PC-3 (cell line): ENCODE data around the gene CYTH1. TPM values are rescaled to one million over a fixed set of nuclear protein-coding genes. Genes with fewer than 3 reads are reported as not detected.

Source experiments
- ATAC-seq: fragments of 200-7000 bp; cut with Tn5 transposase; 2 replicates; pipeline ENCODE4 v1.9.1; 2020; ENCODE audit warnings: mild to moderate bottlenecking, moderate library complexity
- BruUV-seq: library from RNA; stranded (reverse); fragments of 400-500 nt; replicated peaks from 2 replicates; lab custom pipeline; 2021; lab: Mats Ljungman, UMichigan
- CTCF ChIA-PET: fragments of 300-600 bp; sonication (Branson Sonifier 250); formaldehyde crosslinking; loops from one replicate; lab custom pipeline; 2022; ENCODE audit warnings: antibody characterized with exemption; lab: Charles Lee
- POLR2A ChIA-PET: fragments of 300-600 bp; sonication (Branson Sonifier 250); formaldehyde crosslinking; loops from one replicate; lab custom pipeline; 2022; ENCODE audit warnings: antibody characterized with exemption; ENCODE audit not compliant: unreplicated experiment; lab: Charles Lee
- DNase-seq: peaks from one replicate; pipeline ENCODE4 v3.0.0-alpha.2; 2015
- H2AFZ ChIP-seq: fragments of 300-600 bp; sonication (generic); 2 replicates; pipeline ENCODE4 v1.6.0; 2016; ENCODE audit warnings: antibody characterized with exemption, low read length
- H3F3A ChIP-seq: fragments of 300-600 bp; sonication (generic); one replicate; pipeline ENCODE4 v1.6.0; 2017; ENCODE audit warnings: antibody characterized with exemption, low read length, control low read depth, mild to moderate bottlenecking; ENCODE audit not compliant: unreplicated experiment
- H3K27ac ChIP-seq: fragments of 300-600 bp; sonication (generic); 2 replicates; pipeline ENCODE4 v1.5.1; 2016; ENCODE audit warnings: mild to moderate bottlenecking, low read length
- H3K27me3 ChIP-seq: fragments of 300-600 bp; sonication (generic); 2 replicates; pipeline ENCODE4 v1.6.1; 2016; ENCODE audit warnings: low read length, mixed read lengths
- H3K36me3 ChIP-seq: fragments of 300-600 bp; sonication (generic); 2 replicates; pipeline ENCODE4 v1.6.1; 2016; ENCODE audit warnings: low read depth, mixed run types, low read length, mixed read lengths
- H3K4me1 ChIP-seq: fragments of 300-600 bp; sonication (generic); 2 replicates; pipeline ENCODE4 v1.5.1; 2016; ENCODE audit warnings: low read length; ENCODE audit not compliant: insufficient read depth
- H3K4me2 ChIP-seq: fragments of 300-600 bp; sonication (generic); 2 replicates; pipeline ENCODE4 v1.6.0; 2016; ENCODE audit warnings: low read length
- H3K4me3 ChIP-seq: fragments of 300-600 bp; sonication (generic); 2 replicates; pipeline ENCODE4 v1.5.1; 2016; ENCODE audit warnings: mild to moderate bottlenecking, low read length, mixed read lengths
- H3K79me2 ChIP-seq: fragments of 300-600 bp; sonication (generic); 2 replicates; pipeline ENCODE4 v1.6.1; 2017; ENCODE audit warnings: low read length, mixed read lengths
- H3K9ac ChIP-seq: fragments of 300-600 bp; sonication (generic); 2 replicates; pipeline ENCODE4 v1.6.0; 2016; ENCODE audit warnings: mild to moderate bottlenecking, low read length
- H3K9me2 ChIP-seq: fragments of 300-600 bp; sonication (generic); replicated peaks from 2 replicates; pipeline ENCODE4 v1.6.1; 2016; ENCODE audit warnings: mixed run types, low read length, mixed read lengths
- H3K9me3 ChIP-seq: fragments of 300-600 bp; sonication (generic); 2 replicates; pipeline ENCODE4 v1.6.1; 2016; ENCODE audit warnings: low read length, mixed read lengths
- H4K20me1 ChIP-seq: fragments of 300-600 bp; sonication (generic); 2 replicates; pipeline ENCODE4 v1.6.1; 2016; ENCODE audit warnings: low read length, mixed read lengths
- EZH2 ChIP-seq: fragments of 300-600 bp; sonication (generic); IDR thresholded peaks from one replicate; pipeline ENCODE4 v1.6.1; 2017; ENCODE audit warnings: antibody characterized with exemption, mild to moderate bottlenecking, low read length; ENCODE audit not compliant: unreplicated experiment
- EZH2phosphoT487 ChIP-seq: fragments of 300-600 bp; sonication (generic); IDR thresholded peaks from 2 replicates; pipeline ENCODE4 v1.6.1; 2018; ENCODE audit warnings: mild to moderate bottlenecking, antibody characterized with exemption, low read length, borderline replicate concordance
- intact Hi-C: fragments of 100-400 bp; cut with micrococcal nuclease; formaldehyde crosslinking; loops from 2 replicates; pipeline ENCODE4 v1.9.0; 2023
- total RNA-seq: library from RNA; depleted of rRNA; stranded (reverse); fragments of >200 nt; gene quantifications from 2 replicates; pipeline ENCODE4 v1.2.3, GENCODE V29; 2014
- TF ChIP-seq, protein P1 (sequence below): fragments of 300-600 bp; sonication (generic); conservative IDR thresholded peaks from 2 replicates; pipeline ENCODE4 v1.5.1; 2017; ENCODE audit warnings: antibody characterized with exemption, low read depth, mild to moderate bottlenecking, low read length

CYTH1 gene
- total RNA-seq, 1 experiment from 2014 or later = 29.7 TPM

DNA sequence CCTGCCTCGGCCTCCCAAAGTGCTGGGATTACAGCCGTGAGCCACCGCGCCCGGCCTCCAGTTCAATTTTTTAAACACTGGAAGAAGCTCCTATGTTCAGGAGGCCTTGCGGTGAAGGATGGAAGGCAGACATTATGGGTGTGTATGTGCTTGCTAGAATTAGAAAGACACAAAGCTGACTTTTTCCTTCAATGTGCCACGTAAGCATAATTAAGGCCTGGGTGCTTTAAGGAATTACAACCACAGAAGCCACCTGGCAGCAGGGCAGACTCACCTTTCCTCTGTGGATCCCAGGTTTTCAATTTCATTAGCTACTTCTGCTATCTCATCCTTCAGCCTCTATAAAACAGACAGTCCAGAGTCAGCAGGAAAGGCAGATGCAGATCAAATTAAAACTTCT, 74.2 kb downstream of the CYTH1 start:
- Histone ChIP-seq H3K27ac (0 out of 2 replicates have a peak overlapping the region, but pooled peaks have one; percentile 1), H4K20me1 (no peaks in the 10 kb centered on the region), H3K27me3 (no peaks in the 10 kb centered on the region), H3K4me2 (no peak overlapping the region), H3K79me2 (0 out of 2 replicates have a peak, but pooled peaks cover 5% of the 10 kb centered on the region), H3K9ac (no peak overlapping the region), H2AFZ (no peak overlapping the region), H3K36me3 (peaks cover 5% of the 10 kb centered on the region; the same call in 1 of the 2 replicates), H3K4me3 (no peak overlapping the region), H3K4me1 (peaks cover 32% of the 10 kb centered on the region), H3K9me2 (no peaks in the 10 kb centered on the region), H3K9me3 (no peaks in the 10 kb centered on the region), H3F3A (peaks cover 8% of the 10 kb centered on the region)
- intact Hi-C loops = loop anchor here (1.0 to 5.0 kb wide), 4 partner anchors 37 to 211 kb away; no protein-coding TSS in a partner anchor
- no peak for DNase-seq
- TF ChIP-seq, protein P1, sequence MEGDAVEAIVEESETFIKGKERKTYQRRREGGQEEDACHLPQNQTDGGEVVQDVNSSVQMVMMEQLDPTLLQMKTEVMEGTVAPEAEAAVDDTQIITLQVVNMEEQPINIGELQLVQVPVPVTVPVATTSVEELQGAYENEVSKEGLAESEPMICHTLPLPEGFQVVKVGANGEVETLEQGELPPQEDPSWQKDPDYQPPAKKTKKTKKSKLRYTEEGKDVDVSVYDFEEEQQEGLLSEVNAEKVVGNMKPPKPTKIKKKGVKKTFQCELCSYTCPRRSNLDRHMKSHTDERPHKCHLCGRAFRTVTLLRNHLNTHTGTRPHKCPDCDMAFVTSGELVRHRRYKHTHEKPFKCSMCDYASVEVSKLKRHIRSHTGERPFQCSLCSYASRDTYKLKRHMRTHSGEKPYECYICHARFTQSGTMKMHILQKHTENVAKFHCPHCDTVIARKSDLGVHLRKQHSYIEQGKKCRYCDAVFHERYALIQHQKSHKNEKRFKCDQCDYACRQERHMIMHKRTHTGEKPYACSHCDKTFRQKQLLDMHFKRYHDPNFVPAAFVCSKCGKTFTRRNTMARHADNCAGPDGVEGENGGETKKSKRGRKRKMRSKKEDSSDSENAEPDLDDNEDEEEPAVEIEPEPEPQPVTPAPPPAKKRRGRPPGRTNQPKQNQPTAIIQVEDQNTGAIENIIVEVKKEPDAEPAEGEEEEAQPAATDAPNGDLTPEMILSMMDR = no peak
- ChIA-PET POLR2A (interaction anchor here (0.7 kb wide), 1 partner anchor 329 kb away, joined by 4 read pairs; no protein-coding TSS in a partner anchor), CTCF (interaction anchor here (0.5 to 1.2 kb wide), 3 partner anchors 71 to 211 kb away, joined by 3 to 4 read pairs (median 3); no protein-coding TSS in a partner anchor)
- no TSS peak for BruUV-seq
- no peak for ATAC-seq

DNA sequence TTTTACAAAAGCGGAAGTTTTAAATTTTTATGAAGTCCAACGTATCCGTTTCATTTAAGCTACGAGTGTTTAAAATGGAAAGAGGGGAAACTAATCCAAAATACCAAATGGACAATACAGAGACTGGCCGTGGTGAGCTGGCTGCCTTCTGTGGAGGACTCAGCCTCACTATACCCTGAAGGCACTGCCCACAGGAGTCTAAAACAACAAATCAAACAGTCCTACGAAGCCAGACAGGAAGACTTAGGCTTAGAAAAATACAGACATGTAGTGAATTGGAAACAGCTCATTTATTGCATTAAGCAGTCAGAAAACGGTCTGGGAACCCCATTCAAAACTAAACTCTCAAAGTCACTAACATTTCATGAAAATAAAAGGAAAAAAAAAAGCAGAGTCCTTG, 75.1 kb downstream of the CYTH1 start:
- peak overlapping the region; percentile 20 for H3K9ac ChIP-seq
- CTCF ChIA-PET = interaction anchor here (0.7 kb wide), 1 partner anchor 218 kb away, joined by 5 read pairs; no protein-coding TSS in a partner anchor
- TSS peak; percentile 14 for BruUV-seq

More for the DNA sequence above, 75.1 kb downstream of the CYTH1 start:
- Histone ChIP-seq H3K4me2 (peak overlapping the region; percentile 30), H3K9me3 (no peaks in the 10 kb centered on the region), H3K9me2 (no peaks in the 10 kb centered on the region), H3K4me3 (no peak overlapping the region; the same call in 1 of the 2 replicates), H3K36me3 (peaks cover 6% of the 10 kb centered on the region; the same call in 1 of the 2 replicates), H4K20me1 (no peaks in the 10 kb centered on the region), H3K79me2 (0 out of 2 replicates have a peak, but pooled peaks cover 5% of the 10 kb centered on the region), H3K27ac (peak overlapping the region; percentile 65), H2AFZ (no peak overlapping the region), H3K4me1 (peaks cover 32% of the 10 kb centered on the region), H3K27me3 (no peaks in the 10 kb centered on the region), H3F3A (peaks cover 8% of the 10 kb centered on the region)
- intact Hi-C loops = loop anchor here (2.0 to 5.0 kb wide), 2 partner anchors 38 to 115 kb away; no protein-coding TSS in a partner anchor
- ATAC-seq = peak; percentile 13; the same call in 1 of the 2 replicates
- POLR2A ChIA-PET = interaction anchor here (0.7 to 1.0 kb wide), 2 partner anchors 172 to 328 kb away, joined by 3 to 4 read pairs; no protein-coding TSS in a partner anchor
- DNase-seq = peak; percentile 33
- TF ChIP-seq EZH2 = no peak
- no peak for TF ChIP-seq EZH2phosphoT487
- TF ChIP-seq, protein P1 = no peak
